GM12878 (cell line): ENCODE data around the gene GTPBP10. TPM values are rescaled to one million over a fixed set of nuclear protein-coding genes. Genes with fewer than 3 reads are reported as not detected.
A peak's percentile ranks its signal among the peaks of the same experiment; 100 is the strongest.

Experiments
- CBFB ChIP-seq: IDR thresholded peaks from 2 replicates; pipeline ENCODE4 v1.6.1; 2016; ENCODE audit warnings: antibody characterized with exemption, low read depth
- FOXK2 ChIP-seq: fragments of 450-650 bp; IDR thresholded peaks from 2 replicates; pipeline ENCODE4 v1.6.1; 2017; ENCODE audit warnings: mild to moderate bottlenecking, moderate library complexity
- FOXM1 ChIP-seq: IDR thresholded peaks from 2 replicates; pipeline ENCODE4 v1.6.1; 2012; ENCODE audit warnings: low read depth, mild to moderate bottlenecking, inconsistent platforms, low read length, moderate library complexity
- HCFC1 ChIP-seq: fragments of 150-350 bp; IDR thresholded peaks from 2 replicates; pipeline ENCODE4 v1.6.1; 2014; ENCODE audit warnings: low read length
- IKZF1 ChIP-seq: fragments of 450-650 bp; conservative IDR thresholded peaks from 2 replicates; pipeline ENCODE4 v1.6.1; 2017; ENCODE audit warnings: antibody characterized with exemption, mild to moderate bottlenecking
- IKZF2 ChIP-seq, 2 experiments: fragments of 450-650 bp; IDR thresholded peaks; 2 replicates each; pipeline ENCODE4 v1.6.1; 2017; ENCODE audit warnings: mild to moderate bottlenecking in 2 of 2, moderate library complexity in 2 of 2
- IRF4 ChIP-seq: IDR thresholded peaks from 2 replicates; pipeline ENCODE4 v1.6.1; 2011; ENCODE audit warnings: low read depth, low read length
- MEF2A ChIP-seq: IDR thresholded peaks from 2 replicates; pipeline ENCODE4 v1.6.1; 2011; ENCODE audit warnings: low read depth, mild to moderate bottlenecking, low read length, moderate library complexity; ENCODE audit not compliant: insufficient read depth
- MYC ChIP-seq: IDR thresholded peaks from 2 replicates; pipeline ENCODE4 v1.6.1; 2011; ENCODE audit warnings: mild to moderate bottlenecking, low read length, moderate library complexity, inconsistent platforms; ENCODE audit not compliant: insufficient read depth, insufficient replicate concordance, insufficient read length, severe bottlenecking
- POLR2A ChIP-seq: IDR thresholded peaks from 2 replicates; pipeline ENCODE4 v1.6.1; 2011; ENCODE audit warnings: low read depth, mild to moderate bottlenecking, low read length
- POLR2AphosphoS2 ChIP-seq: IDR thresholded peaks from 2 replicates; pipeline ENCODE4 v1.6.1; 2011; ENCODE audit warnings: low read depth, mild to moderate bottlenecking, low read length, improper control_type of control experiment, moderate library complexity
- RBBP5 ChIP-seq: fragments of 200-600 bp; sonication (generic); conservative IDR thresholded peaks from 2 replicates; pipeline ENCODE4 v1.6.1; 2016
- RUNX3 ChIP-seq: IDR thresholded peaks from 2 replicates; pipeline ENCODE4 v1.6.1; 2012; ENCODE audit warnings: low read length, inconsistent platforms
- SIN3A ChIP-seq: IDR thresholded peaks from 2 replicates; pipeline ENCODE4 v1.6.1; 2012; ENCODE audit warnings: low read depth, low read length, improper control_type of control experiment
- SP1 ChIP-seq: IDR thresholded peaks from one replicate; pipeline ENCODE4 v1.6.1; 2011; ENCODE audit warnings: low read depth, low read length
- TCF7 ChIP-seq: IDR thresholded peaks from 2 replicates; pipeline ENCODE4 v1.6.1; 2014; ENCODE audit warnings: antibody characterized with exemption, borderline replicate concordance
- ZNF687 ChIP-seq: fragments of 450-650 bp; IDR thresholded peaks from 2 replicates; pipeline ENCODE4 v1.6.1; 2017; ENCODE audit warnings: mild to moderate bottlenecking, moderate library complexity
- ZZZ3 ChIP-seq: IDR thresholded peaks from 2 replicates; pipeline ENCODE4 v1.6.1; 2011; ENCODE audit warnings: low read depth; ENCODE audit not compliant: control insufficient read depth, insufficient read length
- polyA plus RNA-seq, 11 experiments: library from polyadenylated mRNA; depleted of rRNA in 4 of 11; unstranded in 6 of 11; stranded (reverse) in 5 of 11; fragments of >200 nt; fragmentation: Nextera tagmentation in 4 of 11; fragmentation: Illumina TruSeq in 1 of 11; extraction: Ambion mirVana in 4 of 11; extraction: Trizol in 1 of 11; gene quantifications; 1 replicate in 1 of 11; 2 replicates in 10 of 11; pipeline versions ENCODE4 v1.2.1 to v1.2.3, GENCODE V29; 2011 to 2016; ENCODE audit warnings: inconsistent platforms in 2 of 11, missing spikeins in 2 of 11, low read depth in 1 of 11
- total RNA-seq, 4 experiments: library from RNA; depleted of rRNA in 3 of 4; stranded (reverse); fragments of >200 nt in 3 of 4; fragmentation: Illumina TruSeq in 1 of 4; extraction: Trizol in 1 of 4; gene quantifications; 2 replicates each; pipeline versions ENCODE4 v1.2.1 to v1.2.3, GENCODE V29; 2013 to 2021
- TF ChIP-seq, protein P1 (sequence below): fragments of 150-350 bp; IDR thresholded peaks from 2 replicates; pipeline ENCODE4 v1.6.1; 2014; ENCODE audit warnings: mild to moderate bottlenecking, low read depth, low read length
- TF ChIP-seq, protein P2 (sequence below): fragments of 450-650 bp; formaldehyde crosslinking; IDR thresholded peaks from 2 replicates; pipeline ENCODE4 v1.5.0; 2022; ENCODE audit warnings: mild to moderate bottlenecking, missing genetic modification characterization
- TF ChIP-seq, protein P3 (sequence below): fragments of 450-650 bp; IDR thresholded peaks from 2 replicates; pipeline ENCODE4 v1.6.1; 2017; ENCODE audit warnings: borderline replicate concordance

Gene GTPBP10
- total and polyA plus RNA-seq, 10 of the 15 experiments (the other 5 are each of a cell fraction or from before 2014, with no cell fraction given) = 10.1 to 41.0 (median 33.0) TPM

GRCh38 chr7:90403174-90404113, 56.9 kb downstream of the GTPBP10 start, which contains the start of gene CLDN12 (continued):
- TF ChIP-seq ZNF687 (peak; percentile 73), MYC (no peak), SP1 (peak; percentile 69), IKZF1 (peak; percentile 92), FOXK2 (no peak), IKZF2 (IDR thresholded peaks at IDR 0.05) (peak; percentile 87 to 89), FOXM1 (peak; percentile 52; the same call in 1 of the 2 replicates), IRF4 (peak; percentile 36; the same call in 1 of the 2 replicates), ZZZ3 (no peak), HCFC1 (peak; percentile 80), RUNX3 (peak; percentile 97), MEF2A (peak; percentile 97), SIN3A (peak; percentile 59), TCF7 (no peak), RBBP5 (no peak), CBFB (peak; percentile 92), POLR2A (peak; percentile 47), POLR2AphosphoS2 (no peak)
- TF ChIP-seq, protein P1, sequence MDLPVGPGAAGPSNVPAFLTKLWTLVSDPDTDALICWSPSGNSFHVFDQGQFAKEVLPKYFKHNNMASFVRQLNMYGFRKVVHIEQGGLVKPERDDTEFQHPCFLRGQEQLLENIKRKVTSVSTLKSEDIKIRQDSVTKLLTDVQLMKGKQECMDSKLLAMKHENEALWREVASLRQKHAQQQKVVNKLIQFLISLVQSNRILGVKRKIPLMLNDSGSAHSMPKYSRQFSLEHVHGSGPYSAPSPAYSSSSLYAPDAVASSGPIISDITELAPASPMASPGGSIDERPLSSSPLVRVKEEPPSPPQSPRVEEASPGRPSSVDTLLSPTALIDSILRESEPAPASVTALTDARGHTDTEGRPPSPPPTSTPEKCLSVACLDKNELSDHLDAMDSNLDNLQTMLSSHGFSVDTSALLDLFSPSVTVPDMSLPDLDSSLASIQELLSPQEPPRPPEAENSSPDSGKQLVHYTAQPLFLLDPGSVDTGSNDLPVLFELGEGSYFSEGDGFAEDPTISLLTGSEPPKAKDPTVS = no peak
- TF ChIP-seq, protein P2, sequence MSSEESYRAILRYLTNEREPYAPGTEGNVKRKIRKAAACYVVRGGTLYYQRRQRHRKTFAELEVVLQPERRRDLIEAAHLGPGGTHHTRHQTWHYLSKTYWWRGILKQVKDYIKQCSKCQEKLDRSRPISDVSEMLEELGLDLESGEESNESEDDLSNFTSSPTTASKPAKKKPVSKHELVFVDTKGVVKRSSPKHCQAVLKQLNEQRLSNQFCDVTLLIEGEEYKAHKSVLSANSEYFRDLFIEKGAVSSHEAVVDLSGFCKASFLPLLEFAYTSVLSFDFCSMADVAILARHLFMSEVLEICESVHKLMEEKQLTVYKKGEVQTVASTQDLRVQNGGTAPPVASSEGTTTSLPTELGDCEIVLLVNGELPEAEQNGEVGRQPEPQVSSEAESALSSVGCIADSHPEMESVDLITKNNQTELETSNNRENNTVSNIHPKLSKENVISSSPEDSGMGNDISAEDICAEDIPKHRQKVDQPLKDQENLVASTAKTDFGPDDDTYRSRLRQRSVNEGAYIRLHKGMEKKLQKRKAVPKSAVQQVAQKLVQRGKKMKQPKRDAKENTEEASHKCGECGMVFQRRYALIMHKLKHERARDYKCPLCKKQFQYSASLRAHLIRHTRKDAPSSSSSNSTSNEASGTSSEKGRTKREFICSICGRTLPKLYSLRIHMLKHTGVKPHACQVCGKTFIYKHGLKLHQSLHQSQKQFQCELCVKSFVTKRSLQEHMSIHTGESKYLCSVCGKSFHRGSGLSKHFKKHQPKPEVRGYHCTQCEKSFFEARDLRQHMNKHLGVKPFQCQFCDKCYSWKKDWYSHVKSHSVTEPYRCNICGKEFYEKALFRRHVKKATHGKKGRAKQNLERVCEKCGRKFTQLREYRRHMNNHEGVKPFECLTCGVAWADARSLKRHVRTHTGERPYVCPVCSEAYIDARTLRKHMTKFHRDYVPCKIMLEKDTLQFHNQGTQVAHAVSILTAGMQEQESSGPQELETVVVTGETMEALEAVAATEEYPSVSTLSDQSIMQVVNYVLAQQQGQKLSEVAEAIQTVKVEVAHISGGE (CRISPR knock-in tag) = peak; percentile 25; the same call in 1 of the 2 replicates
- TF ChIP-seq, protein P3, sequence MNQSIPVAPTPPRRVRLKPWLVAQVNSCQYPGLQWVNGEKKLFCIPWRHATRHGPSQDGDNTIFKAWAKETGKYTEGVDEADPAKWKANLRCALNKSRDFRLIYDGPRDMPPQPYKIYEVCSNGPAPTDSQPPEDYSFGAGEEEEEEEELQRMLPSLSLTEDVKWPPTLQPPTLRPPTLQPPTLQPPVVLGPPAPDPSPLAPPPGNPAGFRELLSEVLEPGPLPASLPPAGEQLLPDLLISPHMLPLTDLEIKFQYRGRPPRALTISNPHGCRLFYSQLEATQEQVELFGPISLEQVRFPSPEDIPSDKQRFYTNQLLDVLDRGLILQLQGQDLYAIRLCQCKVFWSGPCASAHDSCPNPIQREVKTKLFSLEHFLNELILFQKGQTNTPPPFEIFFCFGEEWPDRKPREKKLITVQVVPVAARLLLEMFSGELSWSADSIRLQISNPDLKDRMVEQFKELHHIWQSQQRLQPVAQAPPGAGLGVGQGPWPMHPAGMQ = no peak
